Psoas muscle (tissue), 8 donors: Measurements from ENCODE around the gene TUBA1A. TPM values are rescaled to one million over a fixed set of nuclear protein-coding genes. Genes with fewer than 3 reads are reported as not detected.
"Not testable (repeated sequence)": the region's sequence is repeated elsewhere in the genome, so short reads cannot be mapped to it uniquely, and the experiment has no call there.

Experiments used
- ATAC-seq, 4 donors: fragments of 200-7000 bp; cut with Tn5 transposase; one replicate each; pipeline ENCODE4 v1.9.1; 2020; ENCODE audit warnings: moderate library complexity in 3 of 4, mild to moderate bottlenecking in 2 of 4
- DNase-seq, 2 donors: peaks; one replicate each; pipeline ENCODE4 v3.0.0-alpha.2; 2020
- H3K27ac ChIP-seq: fragments of 200-600 bp; one replicate; pipeline ENCODE4 v1.8.0; 2022
- H3K27me3 ChIP-seq, 3 donors: fragments of 200-600 bp in 1 of 3; one replicate each; pipeline versions ENCODE4 v1.6.1 to v1.8.0; 2013 to 2022; ENCODE audit warnings: low read length in 2 of 3, mild to moderate bottlenecking in 2 of 3, moderate library complexity in 1 of 3; ENCODE audit not compliant: insufficient read depth in 3 of 3
- H3K36me3 ChIP-seq, 2 donors: fragments of 200-600 bp in 1 of 2; one replicate each; pipeline versions ENCODE4 v1.6.1 to v1.8.0; 2013 to 2022; ENCODE audit warnings: low read depth in 1 of 2, mild to moderate bottlenecking in 1 of 2, moderate library complexity in 1 of 2; ENCODE audit not compliant: insufficient read depth in 1 of 2
- H3K4me1 ChIP-seq: fragments of 200-600 bp; one replicate; pipeline ENCODE4 v1.8.0; 2022
- H3K4me3 ChIP-seq: fragments of 200-600 bp; one replicate; pipeline ENCODE4 v1.8.0; 2022; ENCODE audit warnings: mild to moderate bottlenecking
- H3K9me3 ChIP-seq: fragments of 200-600 bp; one replicate; pipeline ENCODE4 v1.8.0; 2022
- WGBS, 3 donors: extraction: QIAGEN DNeasy Blood & Tissue Kit; methylation state at CpG; one replicate each; pipeline versions ENCODE4 v1.1.6 to v1.1.7; 2013; 5-methylcytosine and 5-hydroxymethylcytosine counted together
- intact Hi-C, 2 donors: fragments of 100-400 bp; cut with DNase I; formaldehyde crosslinking; loops; one replicate each; pipeline versions ENCODE4 v1.11.0 to v1.14.2; 2022
- polyA plus RNA-seq, 3 donors: library from polyadenylated mRNA; stranded (reverse); fragments of 200-250 nt; gene quantifications; one replicate each; pipeline ENCODE4 v1.2.3, GENCODE V29; 2013
- total RNA-seq, 4 donors: library from RNA; stranded (reverse); fragmentation: NEBNext Ultra II Directional in 2 of 4; extraction: Animal tissue kit (Norgen Biotek cat#: 25700) in 2 of 4; gene quantifications; one replicate each; pipeline versions ENCODE4 v1.2.1 to v1.2.4, GENCODE V29; 2021 to 2023
- TF ChIP-seq, protein P1 (sequence below): fragments of 200-600 bp; IDR thresholded peaks from one replicate; pipeline ENCODE4 v1.8.0; 2022; ENCODE audit warnings: antibody characterized with exemption
- donor health status: healthy with polysubstance abuse.
- donor health status: DM: no; HTN: no; CAD: no; lungs with moderate emphysema.
- donor health status: Bipolar disorder and iron deficiency.
- donor health status: healthy.
- donor health status: DM: yes; HTN: yes; CAD: no.
- donor health status: DM: no; HTN: no; CAD: no.
- donor health status: DM: no; HTN: no; CAD: no.
- donor health status: DM: yes; HTN: yes; CAD: no.

TUBA1A gene
- total and polyA plus RNA-seq, 7 donors = 16.4 to 48.2 (median 29.0) TPM

DNA sequence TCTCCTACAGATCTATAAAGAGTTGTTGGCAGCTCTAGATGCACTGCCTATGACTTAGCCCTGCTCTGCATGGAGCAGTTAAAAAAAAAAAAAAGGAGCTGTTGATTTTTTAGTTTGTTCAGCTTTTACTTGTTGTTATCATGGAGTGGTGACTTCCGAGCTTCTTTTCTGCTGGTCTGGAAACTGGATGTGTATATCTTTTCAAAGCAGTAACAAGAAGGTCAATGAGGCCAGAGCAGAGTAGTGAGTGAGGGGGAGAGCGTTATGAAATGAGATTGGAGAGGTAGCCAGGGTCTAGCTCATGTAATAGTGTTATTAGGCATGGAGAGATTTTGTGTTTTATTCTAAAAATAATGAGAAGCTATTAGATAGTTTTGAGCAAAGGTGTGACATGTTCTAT, 44.5 kb downstream of the TUBA1A start:
- no peak for DNase-seq
- intact Hi-C loops = no loop called here
- WGBS, 3 donors = 84 to 91% (median 87%) methylated on average over 2 of the region's 2 CpGs

DNA sequence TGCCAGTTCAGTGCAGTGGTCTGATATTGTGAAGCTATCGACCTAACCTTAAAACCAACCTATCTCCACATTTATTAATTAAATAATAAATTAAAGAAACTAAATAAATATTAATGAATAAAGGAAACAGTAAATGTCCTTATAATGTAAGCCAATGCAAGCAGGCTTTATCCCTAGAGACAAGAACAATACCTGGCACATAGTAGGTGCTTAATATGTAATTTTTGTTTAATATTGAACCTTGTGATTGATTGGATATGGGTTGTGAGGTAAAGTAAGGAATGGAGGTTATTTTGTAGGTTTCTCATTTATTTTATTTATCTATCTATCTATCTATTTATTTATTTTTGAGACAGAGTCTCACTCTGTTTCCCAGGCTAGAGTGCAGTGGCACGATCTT, 49.9 kb downstream of the TUBA1A start:
- 91 to 95% (median 93%) methylated on average over 2 of the region's 2 CpGs for WGBS, 3 donors
- TF ChIP-seq, protein P1, sequence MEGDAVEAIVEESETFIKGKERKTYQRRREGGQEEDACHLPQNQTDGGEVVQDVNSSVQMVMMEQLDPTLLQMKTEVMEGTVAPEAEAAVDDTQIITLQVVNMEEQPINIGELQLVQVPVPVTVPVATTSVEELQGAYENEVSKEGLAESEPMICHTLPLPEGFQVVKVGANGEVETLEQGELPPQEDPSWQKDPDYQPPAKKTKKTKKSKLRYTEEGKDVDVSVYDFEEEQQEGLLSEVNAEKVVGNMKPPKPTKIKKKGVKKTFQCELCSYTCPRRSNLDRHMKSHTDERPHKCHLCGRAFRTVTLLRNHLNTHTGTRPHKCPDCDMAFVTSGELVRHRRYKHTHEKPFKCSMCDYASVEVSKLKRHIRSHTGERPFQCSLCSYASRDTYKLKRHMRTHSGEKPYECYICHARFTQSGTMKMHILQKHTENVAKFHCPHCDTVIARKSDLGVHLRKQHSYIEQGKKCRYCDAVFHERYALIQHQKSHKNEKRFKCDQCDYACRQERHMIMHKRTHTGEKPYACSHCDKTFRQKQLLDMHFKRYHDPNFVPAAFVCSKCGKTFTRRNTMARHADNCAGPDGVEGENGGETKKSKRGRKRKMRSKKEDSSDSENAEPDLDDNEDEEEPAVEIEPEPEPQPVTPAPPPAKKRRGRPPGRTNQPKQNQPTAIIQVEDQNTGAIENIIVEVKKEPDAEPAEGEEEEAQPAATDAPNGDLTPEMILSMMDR = no peak
- ATAC-seq = no peak
- intact Hi-C loops = no loop called here
- no peak overlapping the region for H3K27ac ChIP-seq
- H3K9me3 ChIP-seq = no peaks in the 10 kb centered on the region
- no peaks in the 10 kb centered on the region for H3K4me1 ChIP-seq
- no peak for DNase-seq
- H3K4me3 ChIP-seq = no peak overlapping the region
- no peaks in the 10 kb centered on the region for H3K27me3 ChIP-seq
- H3K36me3 ChIP-seq = no peaks in the 10 kb centered on the region

More for the DNA sequence above, 44.5 kb downstream of the TUBA1A start:
- Histone ChIP-seq H3K4me1 (no peaks in the 10 kb centered on the region), H3K27me3 (no peaks in the 10 kb centered on the region), H3K27ac (no peak overlapping the region), H3K9me3 (no peaks in the 10 kb centered on the region), H3K4me3 (no peak overlapping the region), H3K36me3 (no peaks in the 10 kb centered on the region)
- TF ChIP-seq, protein P1 = no peak
- no peak for ATAC-seq

DNA sequence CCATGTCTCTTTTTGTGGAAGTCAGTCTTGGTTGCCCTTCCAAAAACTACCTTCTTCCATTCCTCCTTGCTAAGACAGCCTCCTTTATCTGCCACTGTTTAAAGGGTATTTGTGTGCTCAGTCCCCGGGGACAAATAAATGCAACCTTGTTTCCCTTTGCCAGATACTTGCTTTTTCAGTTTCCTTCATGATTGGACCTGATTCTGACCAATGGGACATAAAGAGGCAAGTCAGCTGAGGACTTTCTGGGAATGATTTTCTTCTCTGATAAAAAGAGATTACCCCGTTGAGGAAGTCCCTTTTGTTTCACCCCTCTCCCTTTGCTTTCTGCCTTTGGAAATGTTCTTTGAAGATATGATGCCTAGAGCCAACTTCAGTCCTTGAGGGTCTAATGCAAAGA, 50.3 kb downstream of the TUBA1A start:
- Histone ChIP-seq H3K9me3 (no peaks in the 10 kb centered on the region), H3K4me1 (peaks cover 2% of the 10 kb centered on the region), H3K27me3 (no peaks in the 10 kb centered on the region), H3K4me3 (no peak overlapping the region), H3K36me3 (no peaks in the 10 kb centered on the region), H3K27ac (no peak overlapping the region)
- TF ChIP-seq, protein P1 = no peak
- ATAC-seq (no peak), DNase-seq (no peak)
- 63 to 66% (median 64%) methylated on average over 2 of the region's 2 CpGs for WGBS, 3 donors
- intact Hi-C loops = no loop called here

DNA sequence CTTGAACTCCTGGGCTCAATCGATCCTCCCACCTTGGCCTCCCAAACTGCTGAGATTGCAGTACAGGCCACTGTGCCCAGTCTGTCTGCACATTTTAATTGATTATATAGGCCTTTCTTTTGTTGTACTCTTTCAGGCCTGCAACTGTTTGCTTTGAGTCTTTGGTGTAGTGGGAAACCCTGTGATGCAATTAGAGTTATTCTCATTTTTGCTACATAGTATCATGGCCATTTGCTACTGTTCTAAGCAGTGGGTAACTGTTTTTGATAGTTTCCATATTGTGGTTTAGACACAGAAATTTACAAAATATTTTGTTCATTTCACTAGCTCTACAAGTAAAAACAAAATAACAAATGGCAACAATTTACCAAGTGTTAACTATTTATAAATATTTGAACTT, 51.4 kb downstream of the TUBA1A start:
- 98 to 100% (median 100%) methylated on average over 1 of the region's 1 CpG for WGBS, 3 donors

DNA sequence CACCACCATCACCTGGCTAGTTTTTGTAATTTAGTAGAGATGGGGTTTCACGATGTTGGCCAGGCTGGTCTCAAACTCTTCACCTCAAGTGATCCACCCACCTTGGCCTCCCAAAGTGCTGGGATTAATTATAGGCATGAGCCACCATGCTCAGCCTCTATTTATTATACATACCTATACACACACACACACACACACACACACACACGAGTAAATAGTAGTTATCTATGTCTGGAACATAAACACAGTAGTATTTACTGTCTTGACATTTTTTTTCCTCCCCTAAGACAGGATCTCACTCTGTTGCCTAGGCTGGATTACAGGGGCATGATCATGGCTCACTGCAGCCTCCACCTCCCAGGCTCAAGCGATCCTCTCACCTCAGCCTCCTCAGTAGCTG, 51.9 kb downstream of the TUBA1A start:
- H3K27ac ChIP-seq, intact Hi-C loops, H3K4me3 ChIP-seq, H3K9me3 ChIP-seq, DNase-seq, H3K4me1 ChIP-seq, H3K27me3 ChIP-seq, ATAC-seq, H3K36me3 ChIP-seq: not testable (repeated sequence)
- 92 to 97% (median 96%) methylated on average over 3 of the region's 3 CpGs for WGBS, 3 donors

More for the DNA sequence above, 51.4 kb downstream of the TUBA1A start:
- ATAC-seq = no peak
- H3K36me3 ChIP-seq = no peaks in the 10 kb centered on the region
- no peak overlapping the region for H3K4me3 ChIP-seq
- no peaks in the 10 kb centered on the region for H3K9me3 ChIP-seq
- TF ChIP-seq, protein P1 = no peak
- no peaks in the 10 kb centered on the region for H3K27me3 ChIP-seq
- no peak overlapping the region for H3K27ac ChIP-seq
- no peak for DNase-seq
- intact Hi-C loops = no loop called here
- H3K4me1 ChIP-seq = peaks cover 7% of the 10 kb centered on the region

Other genes starting within 250 kb of the TUBA1A start
- gene ARF3, start 231.6 kb downstream of the TUBA1A start, total RNA-seq = 10 to 100 TPM; 17.4 to 27.0 (median 22.3) TPM
- gene ARF3, start 231.6 kb downstream of the TUBA1A start, polyA plus RNA-seq = 10 to 100 TPM in 2 of 3 donors, 1 to 10 TPM in 1; 7.4 to 18.1 (median 13.2) TPM
- gene WNT10B, start 217.3 kb downstream of the TUBA1A start, total RNA-seq = under 1 TPM in 2 of 4 donors, not detected in 2; 0.26 to 0.53 TPM
- gene WNT10B, start 217.3 kb downstream of the TUBA1A start, polyA plus RNA-seq = under 1 TPM in 2 of 3 donors, not detected in 1; 0.13 to 0.14 TPM
- gene WNT1, start 210.8 kb downstream of the TUBA1A start, total RNA-seq = not detected
- gene WNT1, start 210.8 kb downstream of the TUBA1A start, polyA plus RNA-seq = not detected
- 100 to 1,000 TPM in 2 of 4 donors, 10 to 100 TPM in 2; 11.2 to 485 (median 123) TPM for gene DDN, start 189.7 kb downstream of the TUBA1A start, total RNA-seq
- 100 to 1,000 TPM in 1 of 3 donors, 10 to 100 TPM in 2; 43.0 to 126 (median 72.6) TPM for gene DDN, start 189.7 kb downstream of the TUBA1A start, polyA plus RNA-seq
- 10 to 100 TPM; 49.5 to 91.6 (median 70.6) TPM for gene PRKAG1, start 170.3 kb downstream of the TUBA1A start, total RNA-seq
- gene PRKAG1, start 170.3 kb downstream of the TUBA1A start, polyA plus RNA-seq = 100 to 1,000 TPM in 1 of 3 donors, 10 to 100 TPM in 2; 67.5 to 105 (median 86.5) TPM
- gene KMT2D, start 128.3 kb downstream of the TUBA1A start, total RNA-seq = 10 to 100 TPM; 62.6 to 69.8 (median 65.1) TPM
- gene KMT2D, start 128.3 kb downstream of the TUBA1A start, polyA plus RNA-seq = 10 to 100 TPM; 10.8 to 65.8 (median 13.9) TPM
- gene RHEBL1, start 119.1 kb downstream of the TUBA1A start, total RNA-seq = under 1 TPM in 1 of 4 donors, not detected in 3; 0.97 TPM
- 1 to 10 TPM in 1 of 3 donors, under 1 TPM in 2; 0.21 to 1.2 (median 0.57) TPM for gene RHEBL1, start 119.1 kb downstream of the TUBA1A start, polyA plus RNA-seq
- under 1 TPM; 0.07 to 0.43 (median 0.17) TPM for gene DHH, start 94.3 kb downstream of the TUBA1A start, total RNA-seq
- under 1 TPM; 0.08 to 0.39 (median 0.17) TPM for gene DHH, start 94.3 kb downstream of the TUBA1A start, polyA plus RNA-seq
- 10 to 100 TPM; 13.3 to 27.3 (median 21.3) TPM for gene LMBR1L, start 78.2 kb downstream of the TUBA1A start, total RNA-seq
- 10 to 100 TPM; 13.3 to 16.8 (median 14.1) TPM for gene LMBR1L, start 78.2 kb downstream of the TUBA1A start, polyA plus RNA-seq
- 100 to 1,000 TPM; 101 to 368 (median 242) TPM for gene TUBA1B, start 57.7 kb downstream of the TUBA1A start, total RNA-seq
- gene TUBA1B, start 57.7 kb downstream of the TUBA1A start, polyA plus RNA-seq = 1,000 to 10,000 TPM in 1 of 3 donors, 100 to 1,000 TPM in 2; 294 to 1,147 (median 389) TPM
- gene TUBA1C, start 76.0 kb upstream of the TUBA1A start, total RNA-seq = 100 to 1,000 TPM in 1 of 4 donors, 10 to 100 TPM in 3; 41.4 to 103 (median 48.2) TPM
- gene TUBA1C, start 76.0 kb upstream of the TUBA1A start, polyA plus RNA-seq = 100 to 1,000 TPM in 2 of 3 donors, 10 to 100 TPM in 1; 62.9 to 454 (median 129) TPM
- gene PRPH, start 106.1 kb upstream of the TUBA1A start, total RNA-seq = not detected
- gene PRPH, start 106.1 kb upstream of the TUBA1A start, polyA plus RNA-seq = under 1 TPM in 2 of 3 donors, not detected in 1; 0.06 to 0.20 TPM
- under 1 TPM in 2 of 4 donors, not detected in 2; 0.39 to 0.48 TPM for gene TROAP, start 134.2 kb upstream of the TUBA1A start, total RNA-seq
- gene TROAP, start 134.2 kb upstream of the TUBA1A start, polyA plus RNA-seq = under 1 TPM; 0.07 to 0.36 (median 0.26) TPM
- gene C1QL4, start 148.1 kb upstream of the TUBA1A start, total RNA-seq = not detected
- not detected for gene C1QL4, start 148.1 kb upstream of the TUBA1A start, polyA plus RNA-seq
- under 1 TPM in 1 of 4 donors, not detected in 3; 0.08 TPM for gene DNAJC22, start 157.8 kb upstream of the TUBA1A start, total RNA-seq
- gene DNAJC22, start 157.8 kb upstream of the TUBA1A start, polyA plus RNA-seq = under 1 TPM in 1 of 3 donors, not detected in 2; 0.03 TPM
- 10 to 100 TPM in 2 of 4 donors, 1 to 10 TPM in 2; 5.0 to 10.6 (median 9.7) TPM for gene SPATS2, start 178.4 kb upstream of the TUBA1A start, total RNA-seq
- gene SPATS2, start 178.4 kb upstream of the TUBA1A start, polyA plus RNA-seq = 10 to 100 TPM in 1 of 3 donors, 1 to 10 TPM in 2; 4.4 to 10.1 (median 6.2) TPM